Activated naive CD4-positive, alpha-beta T cell treated with anti-CD3 and anti-CD28 coated beads, Interleukin-2, amount 50 U/mL, for 24 hours (primary cell): ENCODE results near the gene PPP2R1A.

ENCODE experiments used
- H3K27ac Mint-ChIP-seq: one replicate; pipeline ENCODE4 v1.8.0; 2021; ENCODE audit warnings: mild to moderate bottlenecking, mixed read lengths
- H3K27me3 Mint-ChIP-seq: one replicate; pipeline ENCODE4 v1.8.0; 2021; ENCODE audit warnings: mixed read lengths
- H3K36me3 Mint-ChIP-seq: one replicate; pipeline ENCODE4 v1.8.0; 2021; ENCODE audit warnings: mixed read lengths
- H3K4me1 Mint-ChIP-seq: one replicate; pipeline ENCODE4 v1.8.0; 2021; ENCODE audit warnings: mixed read lengths
- H3K4me3 Mint-ChIP-seq: one replicate; pipeline ENCODE4 v1.8.0; 2021; ENCODE audit warnings: mild to moderate bottlenecking, mixed read lengths
- H3K9me3 Mint-ChIP-seq: one replicate; pipeline ENCODE4 v1.8.0; 2021; ENCODE audit warnings: mixed read lengths

Gene PPP2R1A

GRCh38 chr19:52269338-52270261 lies 79.7 kb downstream of the PPP2R1A start, which contains the start of gene ZNF766:
TSS of gene ZNF766 (plus strand) at chr19:52269587. CDS start at chr19:52269614, 27 bp downstream.
- peaks cover 23% of the 10 kb centered on the region for H3K9me3 Mint-ChIP-seq
- H3K27ac Mint-ChIP-seq, result peak within 1 kb of the TSS; percentile 97
- H3K4me1 Mint-ChIP-seq, result peaks cover 41% of the 10 kb centered on the region
- H3K36me3 Mint-ChIP-seq, result peaks cover 31% of the 10 kb centered on the region
- H3K27me3 Mint-ChIP-seq, result no peaks in the 10 kb centered on the region
- H3K4me3 Mint-ChIP-seq, result peak within 1 kb of the TSS; percentile 99

- H3K4me1 Mint-ChIP-seq, result peaks cover 44% of the 10 kb centered on the region
- H3K27ac Mint-ChIP-seq, result peak overlapping the region; percentile 97
- H3K9me3 Mint-ChIP-seq, result peaks cover 25% of the 10 kb centered on the region
- no peaks in the 10 kb centered on the region for H3K27me3 Mint-ChIP-seq
- H3K36me3 Mint-ChIP-seq, result peaks cover 36% of the 10 kb centered on the region
- H3K4me3 Mint-ChIP-seq, result peak overlapping the region; percentile 99
These were observed 80.5 kb downstream of the PPP2R1A start for GRCh38 chr19:52270266-52270885.

DNA sequence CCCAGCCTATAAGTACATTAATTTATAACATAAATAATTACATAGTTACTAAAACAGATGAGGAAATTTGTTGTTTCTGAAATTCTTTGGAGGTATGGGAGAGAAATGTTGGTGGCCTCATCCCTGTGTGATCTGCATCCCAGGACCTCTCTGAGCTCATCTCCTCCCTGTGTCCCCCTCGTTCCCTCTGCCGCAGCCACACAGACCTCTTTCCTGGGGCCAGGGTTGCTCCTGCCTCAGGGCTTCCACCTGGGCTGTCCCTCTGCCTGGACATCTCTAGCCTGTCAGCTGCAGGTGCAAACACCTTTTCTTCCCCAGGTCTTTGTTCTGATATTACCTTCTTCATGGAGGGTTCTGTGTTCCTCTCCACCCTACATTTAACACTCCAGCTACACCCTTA lies 83.4 kb downstream of the PPP2R1A start:
- Mint-ChIP-seq H3K27ac (no peak overlapping the region), H3K36me3 (peaks cover 54% of the 10 kb centered on the region), H3K9me3 (peaks cover 31% of the 10 kb centered on the region), H3K27me3 (no peaks in the 10 kb centered on the region), H3K4me3 (peak overlapping the region; percentile 42), H3K4me1 (peaks cover 52% of the 10 kb centered on the region)

DNA sequence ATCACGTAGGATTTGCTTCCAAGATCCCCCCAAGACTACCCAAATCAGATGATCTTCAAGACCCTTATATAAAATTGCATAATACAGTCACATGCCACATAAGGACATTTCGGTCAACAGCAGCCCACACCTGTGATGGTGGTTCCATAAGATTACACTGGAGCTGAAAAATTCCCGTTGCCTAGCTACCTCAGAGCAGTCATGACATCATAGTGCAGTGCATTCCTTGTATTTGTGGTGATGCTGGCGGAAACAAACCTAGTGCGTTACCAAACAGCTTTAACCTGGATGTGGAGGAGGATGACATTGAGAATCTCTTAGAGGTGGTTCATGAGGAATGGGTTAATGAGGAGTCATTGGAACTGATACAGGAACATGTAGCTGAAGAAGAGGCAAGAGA lies 84.3 kb downstream of the PPP2R1A start:
- Mint-ChIP-seq H3K27me3 (no peaks in the 10 kb centered on the region), H3K4me3 (no peak overlapping the region), H3K4me1 (peaks cover 55% of the 10 kb centered on the region), H3K36me3 (peaks cover 62% of the 10 kb centered on the region), H3K9me3 (peaks cover 36% of the 10 kb centered on the region), H3K27ac (no peak overlapping the region)

DNA sequence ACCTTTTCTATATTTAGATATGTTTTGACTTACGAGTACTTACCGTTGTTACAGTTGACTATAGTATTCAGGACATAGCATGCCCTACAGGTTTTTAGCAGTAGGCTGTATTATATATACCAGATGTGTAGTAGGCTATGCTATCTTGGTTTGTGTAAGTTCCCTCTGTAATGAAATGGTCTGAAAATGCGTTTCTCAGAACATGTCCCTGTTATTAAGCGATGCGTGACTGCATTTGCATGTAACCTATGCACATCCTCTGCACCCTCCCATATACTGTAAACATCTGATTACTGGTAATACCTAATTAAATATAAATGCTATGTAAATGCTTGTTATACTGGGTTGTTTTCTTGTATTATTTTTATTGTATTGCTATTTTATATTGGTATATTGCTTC lies 86.1 kb downstream of the PPP2R1A start:
- no peak overlapping the region for H3K4me3 Mint-ChIP-seq
- H3K9me3 Mint-ChIP-seq, result peaks cover 36% of the 10 kb centered on the region
- no peak overlapping the region for H3K27ac Mint-ChIP-seq
- H3K36me3 Mint-ChIP-seq, result peaks cover 58% of the 10 kb centered on the region
- H3K27me3 Mint-ChIP-seq, result no peaks in the 10 kb centered on the region
- peaks cover 44% of the 10 kb centered on the region for H3K4me1 Mint-ChIP-seq

GRCh38 chr19:52277471-52277870 lies 87.6 kb downstream of the PPP2R1A start:
- Mint-ChIP-seq H3K27ac (no peak overlapping the region), H3K4me3 (no peak overlapping the region), H3K9me3 (peaks cover 30% of the 10 kb centered on the region), H3K4me1 (peaks cover 31% of the 10 kb centered on the region), H3K27me3 (no peaks in the 10 kb centered on the region), H3K36me3 (peaks cover 63% of the 10 kb centered on the region)
